K562 (cell line): ENCODE results near the gene NRM. TPM values are rescaled to one million over a fixed set of nuclear protein-coding genes. Genes with fewer than 3 reads are reported as not detected.

Experiments used
- BRF1 ChIP-seq: IDR thresholded peaks from 3 replicates; pipeline ENCODE4 v1.6.1; 2011; ENCODE audit warnings: borderline replicate concordance, mild to moderate bottlenecking; ENCODE audit not compliant: insufficient read length; ENCODE audit errors: extremely low read depth
- CHCHD3 ChIP-seq: fragments of 250-450 bp; sonication (Bioruptor Pico); IDR thresholded peaks from 2 replicates; pipeline ENCODE4 v2.1.2; 2022; ENCODE audit warnings: mild to moderate bottlenecking
- FOSL1 ChIP-seq: fragments of 200-800 bp; sonication (Bioruptor generic); conservative IDR thresholded peaks from 2 replicates; pipeline ENCODE4 v1.6.1; 2016; ENCODE audit warnings: missing genetic modification characterization, missing compliant biosample characterization
- PTBP1 ChIP-seq: fragments of 200-400 bp; formaldehyde crosslinking; IDR thresholded peaks from 2 replicates; pipeline ENCODE4 v1.6.1; 2017; ENCODE audit warnings: low read depth, low read length
- SREBF1 ChIP-seq: fragments of 150-350 bp; IDR thresholded peaks from 2 replicates; pipeline ENCODE4 v1.6.1; 2014; ENCODE audit warnings: antibody characterized with exemption, low read depth, low read length, borderline replicate concordance
- TSHZ1 ChIP-seq: fragments of 250-450 bp; sonication (Bioruptor Pico); IDR thresholded peaks from 2 replicates; pipeline ENCODE4 v1.4.0; 2020; ENCODE audit warnings: mild to moderate bottlenecking, moderate library complexity
- USF2 ChIP-seq: sonication (generic); formaldehyde crosslinking; IDR thresholded peaks from 2 replicates; pipeline ENCODE4 v1.5.0; 2020; ENCODE audit warnings: missing genetic modification reagents
- ZBTB40 ChIP-seq, 2 experiments: fragments of 450-650 bp in 1 of 2; sonication (generic) in 1 of 2; formaldehyde crosslinking in 1 of 2; IDR thresholded peaks; 2 replicates each; pipeline versions ENCODE4 v1.7.1 to v1.9.0; 2016 to 2022; ENCODE audit warnings: inconsistent platforms in 1 of 2, mild to moderate bottlenecking in 1 of 2, missing genetic modification reagents in 1 of 2
- polyA plus RNA-seq, 8 experiments: library from polyadenylated mRNA; depleted of rRNA in 4 of 8; stranded (reverse) in 5 of 8; unstranded in 3 of 8; fragments of >200 nt; fragmentation: Nextera tagmentation in 2 of 8; fragmentation: Illumina TruSeq in 1 of 8; extraction: Ambion mirVana in 2 of 8; extraction: Trizol in 1 of 8; gene quantifications; 2 replicates each; pipeline versions ENCODE4 v1.2.1 to v1.2.3, GENCODE V29; 2011 to 2014; ENCODE audit warnings: inconsistent platforms in 1 of 8, missing spikeins in 1 of 8
- total RNA-seq, 7 experiments: library from RNA; depleted of rRNA in 6 of 7; stranded (reverse); fragments of >200 nt in 6 of 7; fragmentation: Illumina TruSeq in 2 of 7; extraction: Trizol in 2 of 7; gene quantifications; 2 replicates each; pipeline versions ENCODE4 v1.2.1 to v1.2.3, GENCODE V29; 2011 to 2021; ENCODE audit warnings: low replicate concordance in 1 of 7

NRM gene
- total and polyA plus RNA-seq, 9 of the 15 experiments (the other 6 are each of a cell fraction or from before 2014, with no cell fraction given): 9.7 to 58.2 (median 18.1) TPM

- TF ChIP-seq ZBTB40 (IDR thresholded peaks at IDR 0.05): no peak
- no peak for TF ChIP-seq ZBTB40 (CRISPR knock-in tag; IDR thresholded peaks at IDR 0.05)
- no peak for TF ChIP-seq TSHZ1 (CRISPR knock-in tag)
- TF ChIP-seq USF2 (CRISPR knock-in tag): no peak
- TF ChIP-seq BRF1: no peak
- TF ChIP-seq FOSL1: 0 out of 2 replicates have a peak, but pooled peaks have one; percentile 45
- TF ChIP-seq PTBP1: 0 out of 2 replicates have a peak, but pooled peaks have one; percentile 32
- no peak for TF ChIP-seq CHCHD3
- TF ChIP-seq SREBF1: no peak
Observed at GRCh38 chr6:30724906-30725667, 34.3 kb upstream of the NRM start (continued).
